Fibroblast of lung (primary cell): ENCODE measurements around the gene LANCL2. TPM values are rescaled to one million over a fixed set of nuclear protein-coding genes. Genes with fewer than 3 reads are reported as not detected.

Experiments used
- DNase-seq, 2 donors: peaks; one replicate each; pipeline versions ENCODE4 v3.0.0 to v3.0.0-alpha.2; 2010; ENCODE audit warnings: low read depth in 2 of 2
- H2AFZ ChIP-seq: 2 replicates; pipeline ENCODE4 v1.5.1; 2012; ENCODE audit warnings: low read length, control low read depth, inconsistent platforms
- H3K27ac ChIP-seq: 2 replicates; pipeline ENCODE4 v1.5.1; 2011; ENCODE audit warnings: low read length, control low read depth; ENCODE audit not compliant: insufficient read depth
- H3K27me3 ChIP-seq: 2 replicates; pipeline ENCODE4 v1.5.1; 2011; ENCODE audit warnings: mild to moderate bottlenecking, low read length; ENCODE audit not compliant: control insufficient read depth, insufficient read depth
- H3K36me3 ChIP-seq: 2 replicates; pipeline ENCODE4 v1.5.1; 2011; ENCODE audit warnings: low read length; ENCODE audit not compliant: control insufficient read depth, insufficient read depth
- H3K4me1 ChIP-seq: 2 replicates; pipeline ENCODE4 v1.5.1; 2011; ENCODE audit warnings: low read length; ENCODE audit not compliant: control insufficient read depth, insufficient read depth; ENCODE audit errors: extremely low read depth
- H3K4me2 ChIP-seq: 2 replicates; pipeline ENCODE4 v1.5.1; 2011; ENCODE audit warnings: low read length, control low read depth; ENCODE audit not compliant: insufficient read depth; ENCODE audit errors: extremely low read depth
- H3K4me3 ChIP-seq, 4 experiments: fragments of 200-600 bp in 1 of 4; sonication (generic) in 1 of 4; replicated peaks in 1 of 4; 2 replicates each; pipeline ENCODE4 v1.5.1; 2011 to 2016; ENCODE audit warnings: low read length in 4 of 4, low read depth in 3 of 4, mild to moderate bottlenecking in 3 of 4, control low read depth in 2 of 4, inconsistent platforms in 1 of 4, mixed read lengths in 1 of 4; ENCODE audit not compliant: insufficient read depth in 1 of 4; ENCODE audit errors: control extremely low read depth in 1 of 4
- H3K79me2 ChIP-seq: 2 replicates; pipeline ENCODE4 v1.5.1; 2012; ENCODE audit warnings: mild to moderate bottlenecking, low read length, inconsistent platforms; ENCODE audit not compliant: control insufficient read depth, insufficient read depth
- H3K9ac ChIP-seq: 2 replicates; pipeline ENCODE4 v1.5.1; 2011; ENCODE audit warnings: mild to moderate bottlenecking, low read length, control low read depth; ENCODE audit not compliant: insufficient read depth
- H3K9me3 ChIP-seq: 2 replicates; pipeline ENCODE4 v1.5.1; 2012; ENCODE audit warnings: low read depth, low read length; ENCODE audit not compliant: control insufficient read depth, insufficient read depth
- H4K20me1 ChIP-seq: 2 replicates; pipeline ENCODE4 v1.5.1; 2011; ENCODE audit warnings: low read length; ENCODE audit not compliant: control insufficient read depth, insufficient read depth; ENCODE audit errors: extremely low read depth
- EZH2 ChIP-seq: IDR thresholded peaks from 2 replicates; pipeline ENCODE4 v1.5.1; 2012; ENCODE audit warnings: low read length, control low read depth, mild to moderate bottlenecking; ENCODE audit errors: missing control alignments
- polyA plus RNA-seq, 2 donors: library from polyadenylated mRNA; depleted of rRNA in 1 of 2; stranded (reverse) in 1 of 2; unstranded in 1 of 2; fragments of >200 nt; gene quantifications; 2 replicates each; pipeline ENCODE4 v1.2.1, GENCODE V29; 2011 to 2012; ENCODE audit warnings: missing spikeins in 1 of 2
- total RNA-seq: library from RNA; depleted of rRNA; stranded (reverse); fragments of >200 nt; gene quantifications from 2 replicates; pipeline ENCODE4 v1.2.1, GENCODE V29; 2014
- TF ChIP-seq, protein P1 (sequence below), 2 donors: IDR thresholded peaks in 1 of 2; conservative IDR thresholded peaks in 1 of 2; 1 replicate in 1 of 2; 2 replicates in 1 of 2; pipeline ENCODE4 v1.5.1; 2011 to 2012; ENCODE audit warnings: low read length in 2 of 2, control low read depth in 1 of 2, inconsistent platforms in 1 of 2, low read depth in 1 of 2, mild to moderate bottlenecking in 1 of 2

Gene LANCL2
- total and polyA plus RNA-seq, 2 donors (not counting 1 experiment from before 2014, with no cell fraction given): 8.9 to 15.0 TPM

DNA sequence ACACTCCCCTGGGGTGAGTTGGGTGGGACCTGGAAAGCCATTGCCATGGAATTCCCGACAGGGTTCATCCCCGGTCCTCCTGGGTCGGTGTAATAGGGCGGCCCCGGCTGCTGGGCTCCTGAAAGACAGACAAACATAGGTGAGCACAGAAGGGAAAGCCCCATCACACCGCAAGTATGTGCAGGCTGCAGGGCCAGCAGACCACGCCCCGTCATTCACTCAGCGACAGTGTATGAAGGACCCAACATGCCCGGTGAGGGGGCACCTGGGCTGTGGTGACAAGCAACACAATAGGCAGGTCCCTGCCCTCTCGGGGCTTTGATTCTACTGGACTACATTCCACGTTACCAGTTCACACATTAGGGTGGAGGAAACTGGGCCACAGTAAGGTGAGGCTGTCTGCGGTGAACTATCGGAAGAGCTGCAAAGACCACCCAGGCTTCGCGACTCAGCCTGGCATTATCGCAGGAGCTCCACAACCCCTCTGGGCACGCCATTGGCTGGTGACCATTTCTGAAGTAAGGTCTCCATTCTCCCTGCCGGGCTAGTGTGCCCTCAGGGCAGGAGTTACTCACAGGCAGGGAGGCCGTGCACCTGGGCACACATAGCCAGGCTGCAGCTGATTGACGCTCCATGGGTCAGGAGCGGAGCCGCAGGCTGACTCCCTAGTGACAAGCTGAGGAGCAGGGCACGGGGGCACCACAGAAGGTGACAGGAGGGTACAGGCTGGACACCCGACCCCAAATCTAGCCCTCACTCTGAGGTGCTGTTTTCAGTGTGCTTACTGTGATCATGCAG lies 108.0 kb downstream of the LANCL2 start:
- Histone ChIP-seq H3K36me3 (no peaks in the 10 kb centered on the region), H4K20me1 (no peaks in the 10 kb centered on the region), H2AFZ (no peak overlapping the region), H3K9ac (no peak overlapping the region), H3K9me3 (no peaks in the 10 kb centered on the region), H3K27ac (no peak overlapping the region), H3K4me3 (no peak overlapping the region), H3K79me2 (no peaks in the 10 kb centered on the region), H3K4me2 (no peak overlapping the region), H3K27me3 (no peaks in the 10 kb centered on the region), H3K4me1 (peaks cover 17% of the 10 kb centered on the region)
- TF ChIP-seq EZH2: no peak
- TF ChIP-seq, protein P1, sequence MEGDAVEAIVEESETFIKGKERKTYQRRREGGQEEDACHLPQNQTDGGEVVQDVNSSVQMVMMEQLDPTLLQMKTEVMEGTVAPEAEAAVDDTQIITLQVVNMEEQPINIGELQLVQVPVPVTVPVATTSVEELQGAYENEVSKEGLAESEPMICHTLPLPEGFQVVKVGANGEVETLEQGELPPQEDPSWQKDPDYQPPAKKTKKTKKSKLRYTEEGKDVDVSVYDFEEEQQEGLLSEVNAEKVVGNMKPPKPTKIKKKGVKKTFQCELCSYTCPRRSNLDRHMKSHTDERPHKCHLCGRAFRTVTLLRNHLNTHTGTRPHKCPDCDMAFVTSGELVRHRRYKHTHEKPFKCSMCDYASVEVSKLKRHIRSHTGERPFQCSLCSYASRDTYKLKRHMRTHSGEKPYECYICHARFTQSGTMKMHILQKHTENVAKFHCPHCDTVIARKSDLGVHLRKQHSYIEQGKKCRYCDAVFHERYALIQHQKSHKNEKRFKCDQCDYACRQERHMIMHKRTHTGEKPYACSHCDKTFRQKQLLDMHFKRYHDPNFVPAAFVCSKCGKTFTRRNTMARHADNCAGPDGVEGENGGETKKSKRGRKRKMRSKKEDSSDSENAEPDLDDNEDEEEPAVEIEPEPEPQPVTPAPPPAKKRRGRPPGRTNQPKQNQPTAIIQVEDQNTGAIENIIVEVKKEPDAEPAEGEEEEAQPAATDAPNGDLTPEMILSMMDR (conservative IDR thresholded peaks at IDR 0.05 in 1 of 2, IDR thresholded peaks at IDR 0.05 in 1 of 2; ENCODE audit: low read depth in 1 of 2, low read length in 2 of 2): no peak
- DNase-seq: no peak

- H3K36me3 ChIP-seq: no peaks in the 10 kb centered on the region
- H4K20me1 ChIP-seq: no peaks in the 10 kb centered on the region
- H3K79me2 ChIP-seq: no peaks in the 10 kb centered on the region
- H3K4me3 ChIP-seq: no peak overlapping the region
- DNase-seq: no peak
- H3K27ac ChIP-seq: no peak overlapping the region
- no peaks in the 10 kb centered on the region for H3K9me3 ChIP-seq
- no peak overlapping the region for H3K9ac ChIP-seq
- H3K4me1 ChIP-seq: peaks cover 20% of the 10 kb centered on the region
- no peak overlapping the region for H3K4me2 ChIP-seq
- no peak overlapping the region for H2AFZ ChIP-seq
- TF ChIP-seq, protein P1 (conservative IDR thresholded peaks at IDR 0.05 in 1 of 2, IDR thresholded peaks at IDR 0.05 in 1 of 2; ENCODE audit: low read depth in 1 of 2, low read length in 2 of 2): no peak
- no peak for TF ChIP-seq EZH2
- H3K27me3 ChIP-seq: no peaks in the 10 kb centered on the region
Measured at GRCh38 chr7:55473932-55474331, 108.8 kb downstream of the LANCL2 start.

DNA sequence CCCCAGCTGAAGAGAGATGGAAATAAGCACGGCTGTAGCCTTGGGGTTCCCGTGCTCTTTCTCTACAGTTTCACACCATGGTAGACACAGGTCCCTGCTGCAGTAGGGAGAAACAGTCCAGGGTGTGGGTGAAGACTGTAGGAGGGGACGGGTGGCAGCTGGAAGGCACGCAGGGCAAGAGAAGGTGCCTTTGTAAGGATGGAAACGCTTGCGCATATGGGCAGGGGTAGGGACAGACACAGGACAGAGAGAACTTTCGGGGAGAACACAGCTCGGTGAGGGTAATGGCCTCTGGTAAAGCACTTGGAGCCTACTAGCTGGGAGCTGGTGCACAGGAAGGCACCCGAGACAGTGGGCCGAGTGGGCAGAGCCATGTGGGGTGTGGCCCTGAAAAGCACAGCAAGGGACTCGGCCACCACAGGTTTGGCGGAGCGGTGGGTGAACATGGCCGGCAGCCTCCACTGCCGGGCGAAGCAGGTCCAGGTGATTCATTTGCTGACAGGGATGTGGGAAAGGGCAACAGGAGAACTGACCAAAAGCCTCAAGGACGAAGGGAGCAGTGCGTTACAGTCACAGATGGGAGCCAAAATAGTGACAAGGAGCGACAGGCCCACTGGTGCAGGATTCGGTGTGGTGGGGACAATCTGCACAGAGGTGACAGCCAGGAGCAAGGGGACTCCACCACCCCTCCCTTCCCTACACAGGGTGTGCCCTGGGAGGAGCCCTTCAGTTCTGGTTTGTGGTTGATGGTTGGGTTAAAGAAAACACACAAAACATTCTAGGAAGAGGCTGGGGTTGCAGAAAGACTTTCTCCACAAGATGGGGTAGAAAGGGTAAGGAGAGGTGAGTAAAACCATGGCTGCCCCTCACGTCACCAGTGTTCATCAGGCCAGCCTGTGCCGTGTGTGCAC lies 110.1 kb downstream of the LANCL2 start:
- Histone ChIP-seq H3K9ac (no peak overlapping the region), H3K27ac (no peak overlapping the region), H3K36me3 (no peaks in the 10 kb centered on the region), H3K4me2 (no peak overlapping the region), H2AFZ (no peak overlapping the region), H3K9me3 (no peaks in the 10 kb centered on the region), H4K20me1 (no peaks in the 10 kb centered on the region), H3K4me1 (peaks cover 20% of the 10 kb centered on the region), H3K79me2 (no peaks in the 10 kb centered on the region), H3K27me3 (no peaks in the 10 kb centered on the region), H3K4me3 (no peak overlapping the region)
- no peak for TF ChIP-seq EZH2
- TF ChIP-seq, protein P1 (conservative IDR thresholded peaks at IDR 0.05 in 1 of 2, IDR thresholded peaks at IDR 0.05 in 1 of 2; ENCODE audit: low read depth in 1 of 2, low read length in 2 of 2): no peak
- DNase-seq: no peak
